Mammary epithelial cell (primary cell): ENCODE measurements around the gene LTF.
"Not testable (repeated sequence)": the region's sequence is repeated elsewhere in the genome, so short reads cannot be mapped to it uniquely, and the experiment has no call there.

ENCODE experiments used
- CTCF ChIP-seq, 2 donors: IDR thresholded peaks in 1 of 2; conservative IDR thresholded peaks in 1 of 2; 2 replicates each; pipeline ENCODE4 v1.5.1; 2011 to 2012; ENCODE audit warnings: inconsistent platforms in 2 of 2, low read length in 2 of 2, mild to moderate bottlenecking in 2 of 2, control low read depth in 1 of 2, low read depth in 1 of 2; ENCODE audit not compliant: insufficient read depth in 1 of 2; ENCODE audit errors: extremely low read depth in 1 of 2
- EZH2 ChIP-seq: IDR thresholded peaks from 2 replicates; pipeline ENCODE4 v1.6.1; 2012; ENCODE audit warnings: low read length, inconsistent platforms, borderline replicate concordance

GRCh38 chr3:46494491-46494890 lies 29.8 kb upstream of the LTF start:
- not testable (repeated sequence) for TF ChIP-seq CTCF (conservative IDR thresholded peaks at IDR 0.05 in 1 of 2, IDR thresholded peaks at IDR 0.05 in 1 of 2; ENCODE audit: extremely low read depth in 1 of 2, insufficient read depth in 1 of 2, low read depth in 1 of 2, low read length in 2 of 2); EZH2
